ENCODE data around the gene SERHL2. TPM values are rescaled to one million over a fixed set of nuclear protein-coding genes. Genes with fewer than 3 reads are reported as not detected.
A peak's percentile ranks its signal among the peaks of the same experiment; 100 is the strongest.

The SERHL2 gene
- total RNA-seq, 2 experiments from 2014 or later, result 0.69 TPM; not detected in 1

DNA sequence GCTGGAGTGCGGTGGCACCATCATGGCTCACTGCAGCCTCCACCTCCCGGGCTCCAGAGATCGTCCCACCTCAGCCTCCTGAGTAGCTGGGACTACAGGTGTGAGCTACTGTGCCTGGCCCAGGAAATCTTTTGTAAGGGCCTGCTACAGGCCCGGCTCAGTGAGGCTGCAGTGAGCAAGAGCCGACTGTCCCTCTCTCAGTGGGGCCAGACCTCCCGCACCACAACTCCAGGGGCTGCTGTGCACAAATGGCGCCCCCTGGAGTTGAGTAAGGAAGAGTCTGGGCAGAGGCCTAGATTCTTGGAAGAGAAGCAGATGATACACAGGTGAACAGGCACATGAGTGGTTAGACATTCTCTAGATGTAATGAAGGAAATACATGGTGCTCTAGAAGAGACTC lies 7.0 kb downstream of the SERHL2 start:
- no peaks in the 10 kb centered on the region for H3K27me3 Mint-ChIP-seq
- H3K4me1 ChIP-seq (ENCODE audit: insufficient read depth, low read length), result no peaks in the 10 kb centered on the region
- no peak overlapping the region for H3K27ac Mint-ChIP-seq
- H3K36me3 Mint-ChIP-seq (ENCODE audit: low read depth), result no peaks in the 10 kb centered on the region
- TF ChIP-seq, protein P1, sequence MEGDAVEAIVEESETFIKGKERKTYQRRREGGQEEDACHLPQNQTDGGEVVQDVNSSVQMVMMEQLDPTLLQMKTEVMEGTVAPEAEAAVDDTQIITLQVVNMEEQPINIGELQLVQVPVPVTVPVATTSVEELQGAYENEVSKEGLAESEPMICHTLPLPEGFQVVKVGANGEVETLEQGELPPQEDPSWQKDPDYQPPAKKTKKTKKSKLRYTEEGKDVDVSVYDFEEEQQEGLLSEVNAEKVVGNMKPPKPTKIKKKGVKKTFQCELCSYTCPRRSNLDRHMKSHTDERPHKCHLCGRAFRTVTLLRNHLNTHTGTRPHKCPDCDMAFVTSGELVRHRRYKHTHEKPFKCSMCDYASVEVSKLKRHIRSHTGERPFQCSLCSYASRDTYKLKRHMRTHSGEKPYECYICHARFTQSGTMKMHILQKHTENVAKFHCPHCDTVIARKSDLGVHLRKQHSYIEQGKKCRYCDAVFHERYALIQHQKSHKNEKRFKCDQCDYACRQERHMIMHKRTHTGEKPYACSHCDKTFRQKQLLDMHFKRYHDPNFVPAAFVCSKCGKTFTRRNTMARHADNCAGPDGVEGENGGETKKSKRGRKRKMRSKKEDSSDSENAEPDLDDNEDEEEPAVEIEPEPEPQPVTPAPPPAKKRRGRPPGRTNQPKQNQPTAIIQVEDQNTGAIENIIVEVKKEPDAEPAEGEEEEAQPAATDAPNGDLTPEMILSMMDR (IDR thresholded peaks at IDR 0.05), result peak; percentile 30
- no peaks in the 10 kb centered on the region for H3K27me3 ChIP-seq (ENCODE audit: control insufficient read depth in 1 of 2, insufficient read depth in 2 of 2, low read length in 2 of 2)
- peak in 3 of 14 experiments; percentile 28 to 49 (median 48) for DNase-seq
- ChIA-PET CTCF (interaction anchor here (0.6 to 2.0 kb wide), 4 partner anchors 9 to 91 kb away, joined by 3 to 4 read pairs (median 3); no protein-coding TSS in a partner anchor), POLR2A (no interaction called here)
- H3K4me3 Mint-ChIP-seq, result no peak overlapping the region
- H3K27ac ChIP-seq (ENCODE audit: low read depth in 1 of 2, low read length in 2 of 2), result no peak overlapping the region
- no peaks in the 10 kb centered on the region for H3K9me3 Mint-ChIP-seq
- no peaks in the 10 kb centered on the region for H3K36me3 ChIP-seq (ENCODE audit: insufficient read depth, low read length)
- ATAC-seq (ENCODE audit: poor library complexity), result peak; percentile 46
- intact Hi-C loops (cut with DNase I, micrococcal nuclease), result no loop called here
- no peaks in the 10 kb centered on the region for H3K9me3 ChIP-seq (ENCODE audit: control insufficient read depth in 1 of 2, insufficient read depth in 1 of 2, low read length in 2 of 2)
- H3K4me1 Mint-ChIP-seq (ENCODE audit: low read depth), result no peaks in the 10 kb centered on the region
- H3K4me3 ChIP-seq (ENCODE audit: low read length), result no peak overlapping the region

DNA sequence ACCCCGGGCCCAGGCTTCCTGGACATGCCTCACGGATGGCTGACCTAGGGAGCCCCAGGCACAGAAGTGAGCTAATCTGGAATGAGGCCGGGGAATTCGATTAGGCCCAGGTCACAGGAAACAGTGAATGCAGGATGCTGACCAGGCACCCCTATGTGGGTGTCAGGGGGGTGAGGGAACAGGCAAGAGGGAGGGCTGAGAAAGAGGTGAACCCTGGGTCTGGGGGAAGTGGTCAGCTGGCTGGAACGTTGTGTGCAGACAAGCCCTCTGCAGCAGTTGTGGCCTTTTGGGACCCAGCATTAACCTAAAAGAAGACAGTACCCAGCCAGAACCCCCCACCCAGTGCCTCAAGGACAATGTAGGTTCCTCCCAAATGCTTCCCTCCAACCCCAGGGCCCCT lies 8.1 kb downstream of the SERHL2 start:
- ChIA-PET CTCF (interaction anchor here (1.1 kb wide), 1 partner anchor 41 kb away, joined by 3 read pairs; no protein-coding TSS in a partner anchor), POLR2A (no interaction called here)
- TF ChIP-seq, protein P1 (IDR thresholded peaks at IDR 0.05), result no peak
- DNase-seq (no peak), ATAC-seq (ENCODE audit: poor library complexity) (no peak)
- no peaks in the 10 kb centered on the region for H3K27me3 ChIP-seq (ENCODE audit: control insufficient read depth in 1 of 2, insufficient read depth in 2 of 2, low read length in 2 of 2)
- H3K4me3 Mint-ChIP-seq, result no peak overlapping the region
- intact Hi-C loops (cut with DNase I, micrococcal nuclease), result no loop called here
- no peaks in the 10 kb centered on the region for H3K36me3 Mint-ChIP-seq (ENCODE audit: low read depth)
- H3K9me3 Mint-ChIP-seq, result no peaks in the 10 kb centered on the region
- no peaks in the 10 kb centered on the region for H3K27me3 Mint-ChIP-seq
- H3K27ac ChIP-seq (ENCODE audit: low read depth in 1 of 2, low read length in 2 of 2), result no peak overlapping the region
- H3K4me1 Mint-ChIP-seq (ENCODE audit: low read depth), result no peaks in the 10 kb centered on the region
- no peaks in the 10 kb centered on the region for H3K9me3 ChIP-seq (ENCODE audit: control insufficient read depth in 1 of 2, insufficient read depth in 1 of 2, low read length in 2 of 2)
- no peaks in the 10 kb centered on the region for H3K4me1 ChIP-seq (ENCODE audit: insufficient read depth, low read length)
- no peak overlapping the region for H3K27ac Mint-ChIP-seq
- H3K4me3 ChIP-seq (ENCODE audit: low read length), result no peak overlapping the region
- no peaks in the 10 kb centered on the region for H3K36me3 ChIP-seq (ENCODE audit: insufficient read depth, low read length)

DNA sequence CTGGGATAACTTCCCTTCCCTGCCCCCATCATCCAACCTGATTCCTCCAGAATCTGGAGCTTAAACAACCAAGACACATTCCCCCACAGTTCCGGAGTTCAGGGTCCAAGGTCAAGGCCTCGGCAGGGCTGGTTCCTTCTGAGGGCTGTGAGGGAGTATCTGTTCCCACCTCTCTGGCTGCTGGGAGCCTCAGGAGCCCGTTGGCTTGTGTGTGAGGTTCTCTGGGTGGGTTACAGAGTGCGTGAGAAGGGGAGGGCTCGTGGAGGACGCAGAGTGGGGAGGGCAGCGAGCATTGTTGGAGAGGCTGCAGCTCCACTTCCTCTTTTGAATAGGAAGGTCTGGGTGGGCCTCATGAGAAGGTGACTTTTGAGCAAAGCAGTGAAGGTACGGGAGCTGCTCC lies 8.5 kb downstream of the SERHL2 start:
- no peak for ATAC-seq (ENCODE audit: poor library complexity)
- H3K4me3 Mint-ChIP-seq, result no peak overlapping the region
- no peak overlapping the region for H3K4me3 ChIP-seq (ENCODE audit: low read length)

More for the DNA sequence above, 8.5 kb downstream of the SERHL2 start:
- Mint-ChIP-seq H3K36me3 (ENCODE audit: low read depth) (no peaks in the 10 kb centered on the region), H3K27ac (no peak overlapping the region), H3K27me3 (no peaks in the 10 kb centered on the region), H3K9me3 (no peaks in the 10 kb centered on the region), H3K4me1 (ENCODE audit: low read depth) (no peaks in the 10 kb centered on the region)
- no peak for DNase-seq
- no peaks in the 10 kb centered on the region for H3K4me1 ChIP-seq (ENCODE audit: insufficient read depth, low read length)
- no peaks in the 10 kb centered on the region for H3K27me3 ChIP-seq (ENCODE audit: control insufficient read depth in 1 of 2, insufficient read depth in 2 of 2, low read length in 2 of 2)
- H3K36me3 ChIP-seq (ENCODE audit: insufficient read depth, low read length), result no peaks in the 10 kb centered on the region
- CTCF ChIA-PET, result no interaction called here
- no peaks in the 10 kb centered on the region for H3K9me3 ChIP-seq (ENCODE audit: control insufficient read depth in 1 of 2, insufficient read depth in 1 of 2, low read length in 2 of 2)
- POLR2A ChIA-PET, result no interaction called here
- TF ChIP-seq, protein P1 (IDR thresholded peaks at IDR 0.05), result no peak
- H3K27ac ChIP-seq (ENCODE audit: low read depth in 1 of 2, low read length in 2 of 2), result no peak overlapping the region
- intact Hi-C loops (cut with DNase I, micrococcal nuclease), result no loop called here

Data from CD4-positive, alpha-beta T cell (primary cell).